PC-3 (cell line): ENCODE data around the gene DERA. TPM values are rescaled to one million over a fixed set of nuclear protein-coding genes. Genes with fewer than 3 reads are reported as not detected.
"Not testable (repeated sequence)": the region's sequence is repeated elsewhere in the genome, so short reads cannot be mapped to it uniquely, and the experiment has no call there.

Experiments used
- ATAC-seq: fragments of 200-7000 bp; cut with Tn5 transposase; 2 replicates; pipeline ENCODE4 v1.9.1; 2020; ENCODE audit warnings: mild to moderate bottlenecking, moderate library complexity
- BruUV-seq: library from RNA; stranded (reverse); fragments of 400-500 nt; replicated peaks from 2 replicates; lab custom pipeline; 2021; lab: Mats Ljungman, UMichigan
- CTCF ChIA-PET: fragments of 300-600 bp; sonication (Branson Sonifier 250); formaldehyde crosslinking; loops from one replicate; lab custom pipeline; 2022; ENCODE audit warnings: antibody characterized with exemption; lab: Charles Lee
- POLR2A ChIA-PET: fragments of 300-600 bp; sonication (Branson Sonifier 250); formaldehyde crosslinking; loops from one replicate; lab custom pipeline; 2022; ENCODE audit warnings: antibody characterized with exemption; ENCODE audit not compliant: unreplicated experiment; lab: Charles Lee
- DNase-seq: peaks from one replicate; pipeline ENCODE4 v3.0.0-alpha.2; 2015
- H2AFZ ChIP-seq: fragments of 300-600 bp; sonication (generic); 2 replicates; pipeline ENCODE4 v1.6.0; 2016; ENCODE audit warnings: antibody characterized with exemption, low read length
- H3F3A ChIP-seq: fragments of 300-600 bp; sonication (generic); one replicate; pipeline ENCODE4 v1.6.0; 2017; ENCODE audit warnings: antibody characterized with exemption, low read length, control low read depth, mild to moderate bottlenecking; ENCODE audit not compliant: unreplicated experiment
- H3K27ac ChIP-seq: fragments of 300-600 bp; sonication (generic); 2 replicates; pipeline ENCODE4 v1.5.1; 2016; ENCODE audit warnings: mild to moderate bottlenecking, low read length
- H3K27me3 ChIP-seq: fragments of 300-600 bp; sonication (generic); 2 replicates; pipeline ENCODE4 v1.6.1; 2016; ENCODE audit warnings: low read length, mixed read lengths
- H3K36me3 ChIP-seq: fragments of 300-600 bp; sonication (generic); 2 replicates; pipeline ENCODE4 v1.6.1; 2016; ENCODE audit warnings: low read depth, mixed run types, low read length, mixed read lengths
- H3K4me1 ChIP-seq: fragments of 300-600 bp; sonication (generic); 2 replicates; pipeline ENCODE4 v1.5.1; 2016; ENCODE audit warnings: low read length; ENCODE audit not compliant: insufficient read depth
- H3K4me2 ChIP-seq: fragments of 300-600 bp; sonication (generic); 2 replicates; pipeline ENCODE4 v1.6.0; 2016; ENCODE audit warnings: low read length
- H3K4me3 ChIP-seq: fragments of 300-600 bp; sonication (generic); 2 replicates; pipeline ENCODE4 v1.5.1; 2016; ENCODE audit warnings: mild to moderate bottlenecking, low read length, mixed read lengths
- H3K79me2 ChIP-seq: fragments of 300-600 bp; sonication (generic); 2 replicates; pipeline ENCODE4 v1.6.1; 2017; ENCODE audit warnings: low read length, mixed read lengths
- H3K9ac ChIP-seq: fragments of 300-600 bp; sonication (generic); 2 replicates; pipeline ENCODE4 v1.6.0; 2016; ENCODE audit warnings: mild to moderate bottlenecking, low read length
- H3K9me2 ChIP-seq: fragments of 300-600 bp; sonication (generic); replicated peaks from 2 replicates; pipeline ENCODE4 v1.6.1; 2016; ENCODE audit warnings: mixed run types, low read length, mixed read lengths
- H3K9me3 ChIP-seq: fragments of 300-600 bp; sonication (generic); 2 replicates; pipeline ENCODE4 v1.6.1; 2016; ENCODE audit warnings: low read length, mixed read lengths
- H4K20me1 ChIP-seq: fragments of 300-600 bp; sonication (generic); 2 replicates; pipeline ENCODE4 v1.6.1; 2016; ENCODE audit warnings: low read length, mixed read lengths
- EZH2 ChIP-seq: fragments of 300-600 bp; sonication (generic); IDR thresholded peaks from one replicate; pipeline ENCODE4 v1.6.1; 2017; ENCODE audit warnings: antibody characterized with exemption, mild to moderate bottlenecking, low read length; ENCODE audit not compliant: unreplicated experiment
- EZH2phosphoT487 ChIP-seq: fragments of 300-600 bp; sonication (generic); IDR thresholded peaks from 2 replicates; pipeline ENCODE4 v1.6.1; 2018; ENCODE audit warnings: mild to moderate bottlenecking, antibody characterized with exemption, low read length, borderline replicate concordance
- intact Hi-C: fragments of 100-400 bp; cut with micrococcal nuclease; formaldehyde crosslinking; loops from 2 replicates; pipeline ENCODE4 v1.9.0; 2023
- total RNA-seq: library from RNA; depleted of rRNA; stranded (reverse); fragments of >200 nt; gene quantifications from 2 replicates; pipeline ENCODE4 v1.2.3, GENCODE V29; 2014
- TF ChIP-seq, protein P1 (sequence below): fragments of 300-600 bp; sonication (generic); conservative IDR thresholded peaks from 2 replicates; pipeline ENCODE4 v1.5.1; 2017; ENCODE audit warnings: antibody characterized with exemption, low read depth, mild to moderate bottlenecking, low read length

Gene DERA
- total RNA-seq, 1 experiment from 2014 or later: 49.4 TPM

DNA sequence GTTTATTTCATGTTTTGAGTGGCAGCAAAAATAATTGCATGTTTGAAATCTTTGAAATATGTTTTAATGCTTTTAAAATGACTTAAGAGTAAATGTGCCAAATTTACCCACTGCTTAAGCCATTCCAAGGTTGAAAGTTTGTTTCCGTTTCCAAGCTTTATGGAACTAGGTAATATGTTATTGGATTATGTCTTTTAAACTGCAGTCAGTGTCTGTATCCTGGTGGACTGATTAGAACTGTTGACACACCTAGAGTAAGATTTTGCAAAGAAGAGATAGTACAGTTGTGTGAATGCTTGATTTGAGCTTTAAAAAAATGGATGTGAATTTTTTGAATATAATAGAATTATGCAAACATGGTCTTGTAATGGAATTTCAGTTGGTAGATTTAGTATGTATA lies 135.1 kb downstream of the DERA start:
- no peaks in the 10 kb centered on the region for H3K9me3 ChIP-seq
- no peaks in the 10 kb centered on the region for H3K79me2 ChIP-seq
- H3K9me2 ChIP-seq: no peaks in the 10 kb centered on the region
- H3K36me3 ChIP-seq: no peaks in the 10 kb centered on the region
- ChIA-PET POLR2A (no interaction called here), CTCF (no interaction called here)
- H3K27me3 ChIP-seq: no peaks in the 10 kb centered on the region
- no peak overlapping the region for H3K27ac ChIP-seq
- H3F3A ChIP-seq: no peaks in the 10 kb centered on the region
- no peak overlapping the region for H2AFZ ChIP-seq
- no peak overlapping the region for H3K4me3 ChIP-seq
- H3K9ac ChIP-seq: no peak overlapping the region
- no peaks in the 10 kb centered on the region for H4K20me1 ChIP-seq
- TF ChIP-seq EZH2: no peak
- TF ChIP-seq, protein P1, sequence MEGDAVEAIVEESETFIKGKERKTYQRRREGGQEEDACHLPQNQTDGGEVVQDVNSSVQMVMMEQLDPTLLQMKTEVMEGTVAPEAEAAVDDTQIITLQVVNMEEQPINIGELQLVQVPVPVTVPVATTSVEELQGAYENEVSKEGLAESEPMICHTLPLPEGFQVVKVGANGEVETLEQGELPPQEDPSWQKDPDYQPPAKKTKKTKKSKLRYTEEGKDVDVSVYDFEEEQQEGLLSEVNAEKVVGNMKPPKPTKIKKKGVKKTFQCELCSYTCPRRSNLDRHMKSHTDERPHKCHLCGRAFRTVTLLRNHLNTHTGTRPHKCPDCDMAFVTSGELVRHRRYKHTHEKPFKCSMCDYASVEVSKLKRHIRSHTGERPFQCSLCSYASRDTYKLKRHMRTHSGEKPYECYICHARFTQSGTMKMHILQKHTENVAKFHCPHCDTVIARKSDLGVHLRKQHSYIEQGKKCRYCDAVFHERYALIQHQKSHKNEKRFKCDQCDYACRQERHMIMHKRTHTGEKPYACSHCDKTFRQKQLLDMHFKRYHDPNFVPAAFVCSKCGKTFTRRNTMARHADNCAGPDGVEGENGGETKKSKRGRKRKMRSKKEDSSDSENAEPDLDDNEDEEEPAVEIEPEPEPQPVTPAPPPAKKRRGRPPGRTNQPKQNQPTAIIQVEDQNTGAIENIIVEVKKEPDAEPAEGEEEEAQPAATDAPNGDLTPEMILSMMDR: no peak
- TF ChIP-seq EZH2phosphoT487: no peak
- intact Hi-C loops: no loop called here
- ATAC-seq: no peak
- no TSS peak for BruUV-seq
- no peak for DNase-seq
- H3K4me2 ChIP-seq: no peak overlapping the region
- no peaks in the 10 kb centered on the region for H3K4me1 ChIP-seq

DNA sequence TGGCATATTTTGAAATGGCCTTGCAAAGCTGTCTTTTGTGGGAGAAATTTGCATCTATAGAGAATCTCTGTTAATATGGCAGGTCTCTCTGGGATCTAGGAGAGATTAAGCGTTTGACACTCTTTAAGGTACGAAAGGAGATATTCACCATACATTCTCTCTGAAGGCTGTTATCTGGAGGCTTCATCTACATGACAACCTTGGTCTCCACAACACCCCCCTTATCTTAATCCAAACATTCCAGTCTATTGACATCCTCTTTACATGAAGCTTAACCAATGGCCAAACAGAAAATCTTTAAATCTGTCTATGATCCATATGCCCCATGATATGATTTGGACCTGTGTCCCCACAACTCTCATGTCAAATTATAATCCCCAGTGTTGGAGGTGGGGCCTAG lies 137.4 kb downstream of the DERA start:
- no peaks in the 10 kb centered on the region for H3K27me3 ChIP-seq
- POLR2A ChIA-PET: no interaction called here

DNA sequence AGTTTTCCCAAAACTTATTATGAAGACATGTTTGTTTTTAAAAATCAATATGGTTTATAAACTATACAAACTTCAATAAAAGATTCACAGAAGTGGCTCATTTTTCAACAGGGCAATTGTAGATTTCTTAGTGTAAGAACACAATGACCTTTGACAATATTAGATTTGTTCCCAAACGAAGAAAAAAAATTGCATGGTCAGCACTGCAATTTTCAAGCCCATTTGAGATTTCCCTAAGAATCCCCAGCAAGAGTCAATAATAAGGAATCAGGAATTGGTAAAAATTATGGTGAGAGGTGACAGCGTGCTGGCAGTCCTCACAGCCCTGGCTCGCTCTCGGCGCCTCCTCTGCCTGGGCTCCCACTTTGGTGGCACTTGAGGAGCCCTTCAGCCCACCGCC lies 145.8 kb downstream of the DERA start:
- H3K36me3 ChIP-seq: no peaks in the 10 kb centered on the region
- no peaks in the 10 kb centered on the region for H4K20me1 ChIP-seq
- POLR2A ChIA-PET: no interaction called here
- no peak for TF ChIP-seq EZH2phosphoT487
- TF ChIP-seq, protein P1: no peak
- TF ChIP-seq EZH2: no peak
- H3K79me2 ChIP-seq: no peaks in the 10 kb centered on the region
- no peak overlapping the region for H3K9ac ChIP-seq
- CTCF ChIA-PET: no interaction called here
- H3F3A ChIP-seq: no peaks in the 10 kb centered on the region
- H3K4me1 ChIP-seq: no peaks in the 10 kb centered on the region
- H3K4me3 ChIP-seq: no peak overlapping the region
- intact Hi-C loops: no loop called here
- H3K27me3 ChIP-seq: no peaks in the 10 kb centered on the region
- no peak overlapping the region for H3K4me2 ChIP-seq
- BruUV-seq: no TSS peak
- H3K27ac ChIP-seq: no peak overlapping the region
- DNase-seq (no peak), ATAC-seq (no peak)
- no peak overlapping the region for H2AFZ ChIP-seq
- H3K9me2 ChIP-seq: no peaks in the 10 kb centered on the region
- no peaks in the 10 kb centered on the region for H3K9me3 ChIP-seq

More for the DNA sequence above, 137.4 kb downstream of the DERA start:
- CTCF ChIA-PET: no interaction called here
- H3K36me3 ChIP-seq: no peaks in the 10 kb centered on the region
- TF ChIP-seq EZH2 (no peak), EZH2phosphoT487 (no peak)
- TF ChIP-seq, protein P1: no peak
- H3K9me3 ChIP-seq: no peaks in the 10 kb centered on the region
- BruUV-seq: no TSS peak
- no peak for DNase-seq
- H3K4me3 ChIP-seq: no peak overlapping the region
- no peaks in the 10 kb centered on the region for H3F3A ChIP-seq
- H3K4me2 ChIP-seq: no peak overlapping the region
- H3K9me2 ChIP-seq: no peaks in the 10 kb centered on the region
- no peak overlapping the region for H2AFZ ChIP-seq
- no peak for ATAC-seq
- no peak overlapping the region for H3K9ac ChIP-seq
- no peaks in the 10 kb centered on the region for H4K20me1 ChIP-seq
- no peaks in the 10 kb centered on the region for H3K4me1 ChIP-seq
- H3K79me2 ChIP-seq: no peaks in the 10 kb centered on the region
- intact Hi-C loops: no loop called here
- H3K27ac ChIP-seq: no peak overlapping the region

DNA sequence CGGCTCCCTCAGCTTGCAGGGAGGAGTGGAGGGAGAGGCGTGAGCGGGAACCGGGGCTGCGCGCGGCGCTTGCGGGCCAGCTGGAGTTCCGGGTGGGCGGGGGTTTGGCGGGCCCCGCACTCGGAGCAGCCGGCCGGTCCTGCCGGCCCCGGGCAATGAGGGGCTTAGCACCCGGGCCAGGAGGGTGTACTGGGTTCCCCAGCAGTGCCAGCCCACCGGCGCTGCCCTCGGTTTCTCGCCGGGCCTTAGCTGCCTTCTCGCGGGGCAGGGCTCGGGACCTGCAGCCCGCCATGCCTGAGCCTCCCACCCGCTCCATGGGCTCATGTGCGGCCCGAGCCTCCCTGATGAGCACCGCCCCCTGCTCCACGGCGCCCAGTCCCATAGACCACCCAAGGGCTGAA lies 146.2 kb downstream of the DERA start:
- DNase-seq, H3K4me1 ChIP-seq, H2AFZ ChIP-seq, POLR2A ChIA-PET, H3K9me2 ChIP-seq, H3K36me3 ChIP-seq, H3K27ac ChIP-seq, intact Hi-C loops, H3K4me3 ChIP-seq, H3F3A ChIP-seq, H4K20me1 ChIP-seq, H3K79me2 ChIP-seq, CTCF ChIA-PET, H3K27me3 ChIP-seq, H3K9ac ChIP-seq, ATAC-seq, H3K4me2 ChIP-seq, BruUV-seq, H3K9me3 ChIP-seq: not testable (repeated sequence)
